GM13977 (cell line): ENCODE data around the gene CILP2.

Experiments used
- DNase-seq: peaks from one replicate; pipeline ENCODE4 v3.0.0; 2012; ENCODE audit warnings: low spot score
- in situ Hi-C: fragments of 300-500 bp; cut with MboI; formaldehyde crosslinking; loops from one replicate; pipeline ENCODE4 v1.12.0; 2022; ENCODE audit warnings: low sequenced_read_pairs, low pct_unique_long_range_greater_than_20kb, mixed read lengths, inconsistent platforms; ENCODE audit not compliant: unreplicated experiment
- TF ChIP-seq, protein P1 (sequence below): IDR thresholded peaks from 2 replicates; pipeline ENCODE4 v1.5.1; 2012; ENCODE audit warnings: mild to moderate bottlenecking, control low read depth; ENCODE audit not compliant: insufficient read depth; ENCODE audit errors: extremely low read depth, missing control alignments

Gene CILP2

DNA sequence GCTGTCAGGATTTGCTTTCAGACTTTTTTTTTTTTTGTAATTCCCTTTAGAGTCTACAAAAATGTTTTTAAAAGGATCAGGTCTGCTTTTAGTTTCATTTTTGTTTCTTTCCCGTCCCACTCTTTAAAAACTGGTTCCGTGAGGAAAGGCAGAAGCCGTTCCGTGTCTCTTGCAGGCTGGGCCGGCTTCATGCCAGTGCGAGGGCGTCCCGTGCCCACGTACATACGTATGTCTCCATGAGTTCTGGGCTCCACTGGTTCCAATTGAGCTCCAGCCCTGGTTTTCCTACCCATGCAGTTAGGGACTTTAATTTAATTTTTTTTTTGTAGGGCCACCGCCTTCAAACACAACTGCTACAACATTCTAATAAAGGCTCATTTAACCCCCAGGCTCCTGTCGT, 31.5 kb upstream of the CILP2 start:
- no peak for DNase-seq
- in situ Hi-C loops = no loop called here
- TF ChIP-seq, protein P1, sequence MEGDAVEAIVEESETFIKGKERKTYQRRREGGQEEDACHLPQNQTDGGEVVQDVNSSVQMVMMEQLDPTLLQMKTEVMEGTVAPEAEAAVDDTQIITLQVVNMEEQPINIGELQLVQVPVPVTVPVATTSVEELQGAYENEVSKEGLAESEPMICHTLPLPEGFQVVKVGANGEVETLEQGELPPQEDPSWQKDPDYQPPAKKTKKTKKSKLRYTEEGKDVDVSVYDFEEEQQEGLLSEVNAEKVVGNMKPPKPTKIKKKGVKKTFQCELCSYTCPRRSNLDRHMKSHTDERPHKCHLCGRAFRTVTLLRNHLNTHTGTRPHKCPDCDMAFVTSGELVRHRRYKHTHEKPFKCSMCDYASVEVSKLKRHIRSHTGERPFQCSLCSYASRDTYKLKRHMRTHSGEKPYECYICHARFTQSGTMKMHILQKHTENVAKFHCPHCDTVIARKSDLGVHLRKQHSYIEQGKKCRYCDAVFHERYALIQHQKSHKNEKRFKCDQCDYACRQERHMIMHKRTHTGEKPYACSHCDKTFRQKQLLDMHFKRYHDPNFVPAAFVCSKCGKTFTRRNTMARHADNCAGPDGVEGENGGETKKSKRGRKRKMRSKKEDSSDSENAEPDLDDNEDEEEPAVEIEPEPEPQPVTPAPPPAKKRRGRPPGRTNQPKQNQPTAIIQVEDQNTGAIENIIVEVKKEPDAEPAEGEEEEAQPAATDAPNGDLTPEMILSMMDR = no peak

DNA sequence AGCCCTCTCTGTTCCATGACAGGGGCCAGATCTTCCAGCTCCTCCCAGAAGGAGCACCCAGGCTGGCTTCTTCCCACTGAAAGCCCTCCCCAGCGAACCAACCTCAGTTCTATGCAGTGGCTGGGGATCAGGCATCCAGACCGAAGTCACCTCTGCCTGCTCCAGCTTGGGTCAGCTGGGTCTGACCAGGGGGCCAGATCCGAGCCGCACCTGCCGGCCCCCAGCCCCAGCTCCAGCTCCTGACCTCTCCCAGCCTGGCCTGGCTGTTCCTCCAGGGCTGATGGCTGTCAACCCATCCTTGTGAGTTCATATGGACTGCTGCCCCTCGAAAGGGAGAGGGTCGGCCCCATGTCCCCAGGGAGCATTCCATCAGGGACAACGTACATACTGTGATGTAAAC, 30.7 kb upstream of the CILP2 start:
- in situ Hi-C loops = no loop called here
- no peak for DNase-seq
- TF ChIP-seq, protein P1 = no peak

DNA sequence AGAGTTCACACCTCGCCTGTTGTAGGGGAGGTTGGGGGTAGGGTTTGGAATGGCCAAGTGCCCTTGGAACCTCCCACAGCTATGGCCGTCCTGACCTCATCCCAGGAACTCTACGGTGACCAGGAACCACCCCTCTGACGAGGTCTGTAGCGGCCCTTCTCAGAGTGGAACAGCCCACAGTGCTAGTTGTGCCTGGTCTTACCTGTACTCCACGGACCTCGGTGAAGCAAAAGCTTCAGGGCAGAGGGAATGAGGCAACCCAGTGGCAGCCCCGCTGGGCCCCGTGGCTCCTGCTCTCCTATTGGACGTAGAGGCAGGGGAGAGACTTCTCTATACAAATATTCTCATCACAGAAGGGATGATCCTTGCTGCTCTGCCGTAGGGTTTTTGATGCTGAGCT, 29.8 kb upstream of the CILP2 start:
- in situ Hi-C loops = no loop called here
- DNase-seq = no peak
- TF ChIP-seq, protein P1 = no peak

DNA sequence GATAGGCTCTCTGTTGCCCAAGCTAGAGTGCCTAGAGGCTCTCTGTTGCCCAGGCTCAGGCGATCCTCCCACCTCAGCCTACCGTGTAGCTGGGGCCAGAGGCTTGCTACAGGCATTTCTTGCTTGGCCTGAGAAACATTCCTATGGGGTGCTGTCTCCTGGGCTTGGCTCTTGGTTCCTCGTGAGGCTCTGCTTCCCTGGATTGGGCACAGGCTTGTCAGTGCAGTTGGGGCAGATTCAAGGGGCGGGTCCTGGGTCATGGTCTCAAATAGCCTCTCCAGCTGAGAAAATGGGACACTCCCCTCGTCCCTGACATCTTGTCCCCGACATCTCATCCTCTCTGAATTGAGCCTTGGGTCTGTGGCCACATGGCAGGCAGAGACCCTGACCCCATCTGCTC, 27.6 kb upstream of the CILP2 start:
- in situ Hi-C loops = no loop called here
- no peak for DNase-seq
- TF ChIP-seq, protein P1 = no peak

DNA sequence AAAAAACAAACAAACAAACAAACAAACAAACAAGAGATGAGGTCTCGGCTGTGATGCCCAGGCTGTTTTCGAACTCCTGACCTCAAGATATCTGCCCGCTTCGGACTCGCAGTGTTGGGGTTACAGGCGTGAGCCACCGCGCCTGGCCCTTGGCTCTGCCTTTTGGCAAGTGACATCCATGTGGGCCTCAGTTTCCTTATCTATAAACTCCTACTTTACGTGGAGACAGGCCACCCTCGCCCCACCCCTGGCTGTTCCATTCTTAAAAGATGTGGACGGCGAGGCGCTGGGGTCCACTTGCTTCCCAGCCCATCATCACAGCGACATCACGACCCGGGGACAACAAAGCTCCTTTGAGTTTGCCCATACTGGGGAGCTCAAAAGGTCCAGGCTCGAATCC, 24.4 kb upstream of the CILP2 start:
- DNase-seq = no peak
- in situ Hi-C loops = no loop called here
- TF ChIP-seq, protein P1 = no peak

DNA sequence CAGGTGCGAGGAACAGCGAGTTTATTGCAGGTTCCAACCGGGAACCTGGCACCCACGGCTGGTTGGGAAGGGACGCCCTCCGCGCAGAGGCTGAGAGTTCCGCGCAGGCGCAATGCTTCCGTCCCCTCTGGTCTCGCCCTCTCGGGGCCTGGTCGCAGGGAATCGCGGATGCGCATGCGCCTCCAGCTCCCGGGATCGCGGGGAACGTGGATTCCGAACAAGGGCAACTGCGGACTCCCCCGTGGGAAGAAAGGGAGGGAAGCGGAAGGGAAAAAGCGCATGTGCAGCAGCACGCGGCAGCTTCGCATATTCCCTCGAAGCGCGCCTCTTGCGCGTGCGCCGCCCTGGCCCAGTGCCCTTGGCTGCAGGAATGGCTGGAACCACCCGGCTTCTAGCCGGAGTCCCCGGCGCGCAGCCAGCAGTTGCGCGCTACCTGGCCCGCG, 23.8 kb upstream of the CILP2 start:
- in situ Hi-C loops = no loop called here
- TF ChIP-seq, protein P1 = no peak
- DNase-seq = no peak
